Effector CD8-positive, alpha-beta T cell (primary cell): ENCODE measurements around the gene DNAJC22.
"Not testable (repeated sequence)": the region's sequence is repeated elsewhere in the genome, so short reads cannot be mapped to it uniquely, and the experiment has no call there.

ENCODE experiments used
- DNase-seq: peaks from one replicate; lab custom pipeline; 2025; lab: John Stamatoyannopoulos, UW
- total RNA-seq, 4 experiments: gene quantifications; one replicate each; lab custom pipeline; 2026; lab: John Stamatoyannopoulos, UW

DNAJC22 gene
- total RNA-seq: 0 to 0.54 (median 0.18) reads per million in 4 experiments

DNA sequence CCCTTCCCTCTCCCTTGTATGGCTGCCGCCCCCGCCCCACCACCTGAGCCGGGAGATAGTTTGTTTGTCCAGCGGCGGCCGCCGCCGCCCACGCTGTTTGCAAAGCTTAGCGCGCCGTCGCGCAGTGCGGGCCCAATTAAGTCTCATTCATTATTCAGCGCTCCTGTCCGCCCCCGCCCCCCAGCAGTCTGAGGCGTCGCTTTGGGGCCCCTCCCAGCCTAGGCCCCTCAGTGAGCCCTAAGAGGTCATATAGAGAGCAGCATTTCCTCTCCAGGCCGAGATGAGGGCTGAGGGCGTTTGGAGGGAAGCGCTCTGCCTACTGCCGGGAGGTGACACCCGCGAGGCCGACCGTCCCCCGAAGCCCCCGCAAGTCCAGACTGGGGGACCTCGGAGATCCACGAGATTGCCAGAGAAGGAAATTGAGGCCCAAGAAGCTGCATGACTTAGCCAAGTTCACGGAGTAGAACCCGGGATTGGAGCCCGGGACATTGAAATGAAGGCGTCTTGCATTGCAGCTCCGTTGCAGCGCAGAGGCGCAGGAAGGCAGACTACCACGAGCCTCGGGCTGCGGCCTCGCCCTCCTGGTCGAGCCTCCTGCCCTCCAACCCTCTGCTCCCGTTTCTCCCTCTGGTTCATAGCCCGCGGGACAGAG lies at the start of gene DNAJC22:
DNAJC22 (plus strand) TSS at position 230 of the 652 bp plus-strand sequence. CDS start 1,985 bp downstream, outside the sequence.
- DNase-seq: no peak

DNA sequence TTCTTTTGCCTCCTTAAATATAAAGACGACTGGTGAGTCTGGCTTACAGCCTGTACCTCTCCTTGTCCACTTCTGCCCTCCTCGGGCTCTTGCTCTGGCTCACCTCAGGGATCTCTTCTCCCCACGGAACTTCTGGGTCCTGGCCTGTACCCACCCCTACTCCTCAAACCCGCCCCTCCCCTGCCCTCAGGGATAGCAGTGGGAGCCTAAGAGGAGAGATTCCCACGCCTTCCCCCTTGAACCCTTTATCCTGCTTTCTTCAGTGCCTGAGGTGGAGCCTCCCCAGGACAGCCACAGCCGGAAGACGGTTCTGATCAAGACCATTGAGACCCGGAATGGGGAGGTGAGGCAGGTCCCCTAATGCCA lies 49.0 kb upstream of the DNAJC22 start:
- no peak for DNase-seq

DNA sequence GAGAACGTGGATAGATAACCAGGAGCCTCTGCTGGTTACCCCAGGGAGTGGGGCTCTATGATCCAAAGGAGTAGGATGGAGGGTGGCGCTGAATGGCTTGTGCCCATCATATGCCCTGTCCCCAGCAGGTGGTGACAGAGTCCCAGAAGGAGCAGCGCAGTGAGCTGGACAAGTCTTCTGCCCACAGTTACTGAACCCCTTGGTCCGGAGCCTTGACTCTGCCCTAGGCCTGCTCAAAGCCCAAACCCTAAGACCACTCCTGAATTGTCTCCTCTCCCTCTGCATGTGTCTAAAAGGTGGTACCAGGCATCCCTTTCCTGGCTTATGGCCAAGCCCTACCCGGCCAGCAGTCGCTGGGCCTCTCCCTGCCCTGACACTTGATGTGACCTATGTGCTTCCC lies 48.5 kb upstream of the DNAJC22 start:
- DNase-seq: no peak

DNA sequence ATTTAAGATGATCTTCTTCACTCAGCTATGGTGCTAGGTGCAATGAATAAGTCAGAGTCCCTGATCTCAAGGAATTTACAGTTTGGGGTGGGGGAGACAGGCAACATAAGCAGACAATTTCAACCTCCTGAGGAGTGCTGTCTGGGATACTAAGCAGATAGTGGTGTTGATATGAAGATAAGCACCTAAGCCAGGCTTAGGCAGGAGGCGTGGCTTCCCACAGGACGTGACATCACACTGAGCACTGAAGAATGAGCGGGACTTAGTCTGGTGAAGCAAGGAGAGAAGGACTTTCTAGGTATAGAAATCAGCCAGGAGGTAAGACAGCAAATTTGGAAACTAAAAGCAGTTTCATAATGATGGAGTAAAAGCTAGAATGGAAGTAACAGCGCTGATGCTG lies 44.9 kb upstream of the DNAJC22 start:
- no peak for DNase-seq

DNA sequence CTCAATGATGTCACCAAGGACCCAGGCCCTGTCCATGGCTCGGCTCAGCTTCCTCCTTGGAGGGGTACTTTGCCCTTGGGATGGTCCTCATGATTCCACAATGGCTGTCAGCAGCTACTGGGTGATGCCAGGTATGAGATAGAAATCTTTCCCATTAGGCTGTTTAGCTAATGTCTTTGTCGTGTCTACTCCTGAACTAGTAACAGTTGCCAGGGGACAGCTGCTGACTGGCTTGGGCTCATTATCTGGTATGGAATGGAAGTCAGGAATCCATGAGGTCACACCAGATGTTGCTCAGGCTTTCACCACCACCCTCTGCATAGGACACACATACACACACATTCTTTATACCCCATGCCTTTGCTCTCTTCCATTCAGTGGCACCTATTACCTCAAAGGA lies 42.5 kb upstream of the DNAJC22 start:
- no peak for DNase-seq

DNA sequence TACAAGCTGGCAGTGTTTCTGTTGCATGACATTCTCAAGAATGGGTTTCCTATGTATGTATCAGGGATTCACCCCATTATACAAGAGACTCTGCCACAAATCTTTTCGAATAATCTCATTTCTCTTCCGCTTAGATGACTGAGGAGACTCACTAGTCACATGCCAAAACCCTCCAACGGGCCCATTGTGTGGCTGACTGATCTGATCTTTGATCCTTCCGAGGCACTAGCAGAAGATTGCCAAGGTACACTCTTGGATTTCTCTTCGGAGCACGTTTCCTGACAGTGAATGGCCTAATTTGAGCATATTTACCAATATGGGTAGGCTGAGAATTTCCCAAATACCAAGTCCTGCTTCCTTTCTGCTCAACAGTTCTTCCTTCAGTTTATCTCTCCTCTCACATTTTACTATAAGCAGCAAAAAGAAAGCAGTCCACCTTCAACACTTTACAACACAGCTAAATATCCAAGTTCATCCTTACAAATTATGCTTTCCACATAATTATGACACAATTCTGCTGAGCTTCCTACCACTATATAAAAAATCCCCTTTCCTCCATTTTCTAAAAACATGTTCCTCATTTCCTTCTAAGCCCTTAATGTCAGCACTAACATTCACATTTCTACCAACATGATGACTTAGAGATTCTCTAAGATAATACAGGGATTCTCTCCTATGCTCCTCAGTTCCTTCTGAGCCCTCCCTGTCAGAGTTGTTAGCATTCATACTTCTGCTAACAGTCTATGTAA lies 40.8 kb upstream of the DNAJC22 start:
- no peak for DNase-seq

DNA sequence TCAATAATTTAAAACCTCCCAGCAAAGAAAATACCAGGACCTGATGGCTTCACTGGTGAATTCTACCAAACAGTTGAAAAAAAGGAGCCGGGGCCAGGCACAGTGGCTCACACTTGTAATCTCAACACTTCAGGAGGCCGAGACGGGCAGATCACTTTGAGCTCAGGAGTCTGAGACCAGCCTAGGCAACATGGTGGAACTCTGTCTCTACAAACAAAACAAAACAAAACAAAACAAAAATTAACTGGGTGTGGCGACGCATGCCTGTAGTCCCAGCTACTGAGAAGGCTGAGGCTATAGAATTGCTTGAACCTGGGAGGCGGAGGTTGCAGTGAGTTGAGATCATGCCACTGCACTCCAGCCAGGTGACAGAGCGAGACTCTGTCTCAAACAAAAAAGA lies 37.3 kb upstream of the DNAJC22 start:
- DNase-seq: no peak

DNA sequence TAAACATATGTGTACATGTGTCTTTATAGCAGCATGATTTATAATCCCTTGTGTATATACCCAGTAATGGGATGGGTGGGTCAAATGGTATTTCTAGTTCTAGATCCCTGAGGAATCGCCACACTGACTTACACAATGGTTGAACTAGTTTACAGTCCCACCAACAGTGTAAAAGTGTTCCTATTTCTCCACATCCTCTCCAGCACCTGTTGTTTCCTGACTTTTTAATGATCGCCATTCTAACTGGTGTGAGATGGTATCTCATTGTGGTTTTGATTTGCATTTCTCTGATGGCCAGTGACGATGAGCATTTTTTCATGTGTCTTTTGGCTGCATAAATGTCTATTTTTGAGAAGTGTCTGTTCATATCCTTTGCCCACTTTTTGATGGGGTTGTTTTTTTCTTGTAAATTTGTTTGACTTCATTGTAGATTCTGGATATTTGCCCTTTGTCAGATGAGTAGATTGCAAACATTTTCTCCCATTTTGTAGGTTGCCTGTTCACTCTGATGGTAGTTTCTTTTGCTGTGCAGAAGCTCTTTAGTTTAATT lies 36.2 kb upstream of the DNAJC22 start:
- not testable (repeated sequence) for DNase-seq

DNA sequence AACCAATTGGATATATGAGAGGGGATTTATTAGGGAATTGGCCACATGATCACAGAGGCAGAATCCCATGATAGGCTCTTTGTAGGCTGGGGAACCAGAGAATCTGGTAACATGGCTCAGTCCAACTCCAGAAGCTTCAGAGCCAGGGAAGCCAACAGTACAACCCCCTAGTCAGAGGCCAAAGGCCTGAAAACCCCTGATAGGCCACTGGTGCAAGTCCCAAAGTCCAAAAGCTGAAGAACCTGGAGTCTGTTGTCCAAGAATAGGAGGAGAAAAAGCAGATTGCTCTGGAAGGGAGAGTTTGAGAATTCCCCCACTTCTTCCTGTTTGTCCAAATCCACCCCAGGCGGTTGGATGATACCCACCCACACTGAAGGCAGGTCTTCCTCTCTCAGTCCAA lies 31.9 kb upstream of the DNAJC22 start:
- no peak for DNase-seq

DNA sequence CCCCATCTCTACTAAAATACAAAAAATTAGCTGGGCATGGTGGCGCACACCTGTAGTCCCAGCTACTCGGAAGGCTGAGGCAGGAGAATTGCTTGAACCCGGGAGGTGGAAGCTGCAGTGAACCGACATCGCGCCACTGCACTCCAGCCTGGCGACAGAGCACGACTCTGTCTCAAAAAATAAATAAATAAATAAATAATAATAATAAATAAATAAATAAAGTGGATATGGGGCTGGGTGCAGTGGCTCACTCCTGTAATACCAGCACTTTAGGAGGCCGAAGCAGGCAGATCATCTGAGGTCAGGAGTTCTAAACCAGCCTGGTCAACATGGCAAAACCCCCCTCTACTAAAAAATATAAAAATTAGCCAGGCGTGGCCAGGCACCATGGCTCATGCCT lies 29.6 kb upstream of the DNAJC22 start:
- DNase-seq: not testable (repeated sequence)

DNA sequence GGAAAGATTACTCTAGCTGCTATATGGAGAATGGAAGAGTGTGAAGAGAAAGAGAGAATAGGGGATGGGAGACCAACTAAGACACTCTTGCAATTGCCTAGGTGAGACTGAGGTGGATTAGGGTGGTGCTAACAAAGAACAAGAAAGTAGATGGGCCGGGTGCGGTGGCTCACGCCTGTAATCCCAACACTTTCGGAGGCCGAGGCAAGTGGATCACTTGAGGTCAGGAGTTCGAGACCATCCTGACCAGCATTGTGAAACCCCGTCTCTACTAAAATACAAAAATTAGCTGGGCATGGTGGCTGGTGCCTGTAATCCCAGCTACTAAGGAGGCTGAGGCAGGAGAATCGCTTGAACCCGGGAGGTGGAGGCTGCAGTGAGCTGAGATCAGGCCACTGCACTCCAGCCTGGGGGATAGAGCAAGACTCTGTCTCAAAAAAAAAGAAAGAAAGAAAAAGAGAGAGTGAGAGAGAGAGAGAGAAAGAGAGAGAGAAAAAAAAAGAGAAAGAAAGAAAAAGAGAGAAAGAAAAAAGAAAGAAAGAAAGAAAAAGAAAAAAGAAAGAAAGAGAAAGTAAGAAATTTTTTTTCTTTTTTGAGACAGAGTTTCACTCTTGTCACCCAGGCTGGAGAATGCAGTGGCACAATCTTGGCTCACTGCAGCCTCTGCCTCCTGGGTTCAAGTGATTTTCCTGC lies 26.1 kb upstream of the DNAJC22 start:
- not testable (repeated sequence) for DNase-seq

DNA sequence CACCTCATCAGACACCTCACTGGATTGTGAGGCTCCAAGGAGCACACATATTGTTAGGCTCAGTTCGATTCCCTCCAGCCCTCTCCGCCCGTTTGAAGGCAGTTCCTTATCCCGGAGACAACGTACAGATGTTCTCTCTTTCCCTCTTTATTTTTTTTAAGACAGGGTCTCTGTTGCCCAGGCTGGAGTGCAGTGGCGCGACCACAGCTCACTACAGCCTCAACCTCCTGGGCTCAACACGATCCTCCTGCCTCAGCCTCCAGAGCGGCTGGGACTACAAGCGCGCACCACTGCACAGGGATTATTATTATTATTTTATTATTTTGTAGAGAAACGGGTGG lies 24.4 kb upstream of the DNAJC22 start:
- DNase-seq: no peak

DNA sequence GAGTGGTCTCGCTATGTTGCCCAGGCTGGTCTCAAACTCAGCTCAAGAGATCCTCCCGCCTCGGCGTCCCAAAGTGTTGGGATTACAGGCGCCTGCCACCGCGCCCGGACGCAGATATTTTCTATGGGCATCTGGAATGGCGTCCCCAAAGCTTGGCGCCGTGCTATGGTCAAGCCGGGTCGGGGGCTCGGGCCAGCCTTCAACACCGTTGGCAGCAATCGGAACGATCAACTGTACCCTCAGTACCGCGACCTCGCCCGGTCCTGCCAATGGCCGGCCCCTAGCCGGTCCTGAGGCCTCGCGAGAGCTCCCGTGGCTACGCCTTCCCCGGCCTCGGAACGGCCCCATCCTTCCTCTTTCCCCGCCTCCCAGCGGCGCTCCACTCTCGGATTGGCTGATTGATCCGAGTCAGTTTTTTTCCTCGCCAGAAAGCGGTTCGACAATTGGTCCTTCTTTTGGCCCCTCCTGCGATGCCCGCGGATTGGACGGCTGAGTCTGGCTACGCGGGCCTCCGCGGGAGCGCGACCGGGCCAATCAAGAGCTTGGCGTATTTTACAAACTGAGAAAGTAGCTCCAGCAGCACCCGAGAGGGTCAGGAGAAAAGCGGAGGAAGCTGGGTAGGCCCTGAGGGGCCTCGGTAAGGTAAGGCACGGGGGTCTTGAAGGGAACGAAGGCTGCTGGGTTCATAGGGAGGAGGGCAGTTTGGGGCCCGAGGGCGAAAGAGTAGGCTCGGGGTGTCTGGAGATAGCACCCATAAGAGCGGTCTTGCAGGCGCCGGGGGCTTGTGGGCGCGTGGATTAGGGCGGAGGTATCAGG lies 23.8 kb upstream of the DNAJC22 start, which contains the start of gene TROAP:
TROAP (plus strand) TSS at position 548 of the 816 bp plus-strand sequence. CDS start 354 bp downstream, outside the sequence.
- DNase-seq: peak; percentile 96

DNA sequence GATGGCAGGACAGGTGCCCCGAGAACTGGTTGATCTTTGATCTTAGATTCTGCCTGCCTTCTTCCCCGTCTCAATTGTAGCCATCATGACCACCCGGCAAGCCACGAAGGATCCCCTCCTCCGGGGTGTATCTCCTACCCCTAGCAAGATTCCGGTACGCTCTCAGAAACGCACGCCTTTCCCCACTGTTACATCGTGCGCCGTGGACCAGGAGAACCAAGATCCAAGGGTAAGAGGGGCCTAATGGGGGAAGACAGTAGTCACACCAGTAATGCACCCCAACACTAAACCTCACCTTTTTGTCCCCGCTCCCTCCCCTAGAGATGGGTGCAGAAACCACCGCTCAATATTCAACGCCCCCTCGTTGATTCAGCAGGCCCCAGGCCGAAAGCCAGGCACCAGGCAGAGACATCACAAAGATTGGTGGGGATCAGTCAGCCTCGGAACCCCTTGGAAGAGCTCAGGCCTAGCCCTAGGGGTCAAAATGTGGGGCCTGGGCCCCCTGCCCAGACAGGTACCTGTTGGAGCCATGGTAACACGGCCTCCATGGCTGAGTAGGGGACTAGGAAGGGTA lies 23.1 kb upstream of the DNAJC22 start:
- DNase-seq: no peak

DNA sequence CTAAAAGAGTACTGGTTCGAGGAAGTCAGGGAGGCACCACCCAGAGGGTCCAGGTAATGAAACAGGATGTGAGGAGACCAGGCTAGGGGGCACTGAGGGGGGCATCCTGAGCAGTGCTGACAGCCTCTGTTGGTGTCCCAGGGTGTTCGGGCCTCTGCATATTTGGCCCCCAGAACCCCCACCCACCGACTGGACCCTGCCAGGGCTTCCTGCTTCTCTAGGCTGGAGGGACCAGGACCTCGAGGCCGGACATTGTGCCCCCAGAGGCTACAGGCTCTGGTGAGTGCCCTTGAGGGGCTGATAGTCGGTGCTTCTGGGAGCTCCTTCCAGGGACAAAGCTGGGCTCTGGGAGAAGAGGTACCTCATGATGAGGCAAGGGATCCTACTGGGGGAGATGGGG lies 21.1 kb upstream of the DNAJC22 start:
- no peak for DNase-seq

DNA sequence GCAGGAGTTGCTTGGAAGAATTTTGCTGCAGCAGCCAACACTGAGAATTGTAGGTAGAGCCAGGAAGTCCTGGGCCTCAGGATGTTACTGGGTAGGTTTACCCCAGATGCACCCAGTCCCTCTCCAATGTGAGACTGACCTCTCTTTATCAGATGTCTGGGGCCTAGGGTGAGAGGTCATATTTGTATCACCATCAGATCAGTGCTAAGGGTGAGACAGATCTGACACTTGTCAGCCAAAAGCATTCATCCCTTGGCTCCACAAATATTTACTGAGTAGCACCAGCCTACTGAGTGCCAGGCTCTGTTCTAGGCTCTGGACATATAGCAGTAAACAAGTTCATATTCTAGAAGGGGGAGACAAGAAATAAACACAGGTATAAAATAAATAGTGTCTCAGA lies 19.3 kb upstream of the DNAJC22 start:
- DNase-seq: no peak

DNA sequence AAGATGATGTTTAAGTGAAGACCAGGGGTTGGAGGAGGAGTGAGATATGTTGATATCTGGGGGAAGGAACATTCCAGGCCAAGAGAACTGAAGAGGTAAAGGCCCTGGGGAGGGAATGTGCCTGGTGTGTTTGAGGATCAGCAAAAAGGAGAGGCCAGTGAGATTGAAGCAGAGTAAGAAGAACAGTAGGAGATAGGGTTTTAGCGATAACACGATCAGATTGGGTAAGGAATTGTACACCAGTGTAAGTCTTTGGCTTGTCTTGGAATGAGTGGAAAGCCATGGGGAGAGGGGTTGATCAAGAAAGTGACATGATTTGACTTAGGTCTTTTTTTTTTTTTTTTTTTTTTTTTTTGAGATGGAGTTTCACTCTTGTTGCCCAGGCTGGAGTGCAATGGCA lies 18.8 kb upstream of the DNAJC22 start:
- no peak for DNase-seq

DNA sequence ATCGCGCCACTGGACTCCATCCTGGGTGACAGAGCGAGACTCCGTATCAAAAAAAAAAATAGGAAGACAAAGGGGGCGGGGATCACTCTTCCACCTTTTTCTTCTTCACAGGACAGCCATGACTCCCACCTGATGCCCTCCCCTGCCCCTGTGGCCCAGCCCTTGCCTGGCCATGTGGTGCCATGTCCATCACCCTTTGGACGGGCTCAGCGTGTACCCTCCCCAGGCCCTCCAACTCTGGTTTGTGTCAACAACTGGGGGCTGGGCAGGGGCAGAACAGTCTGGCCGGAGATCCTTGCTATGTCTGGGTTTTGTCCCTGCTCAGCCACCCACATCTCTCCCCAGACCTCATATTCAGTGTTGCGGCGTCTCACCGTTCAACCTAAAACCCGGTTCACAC lies 17.9 kb upstream of the DNAJC22 start:
- DNase-seq: no peak

DNA sequence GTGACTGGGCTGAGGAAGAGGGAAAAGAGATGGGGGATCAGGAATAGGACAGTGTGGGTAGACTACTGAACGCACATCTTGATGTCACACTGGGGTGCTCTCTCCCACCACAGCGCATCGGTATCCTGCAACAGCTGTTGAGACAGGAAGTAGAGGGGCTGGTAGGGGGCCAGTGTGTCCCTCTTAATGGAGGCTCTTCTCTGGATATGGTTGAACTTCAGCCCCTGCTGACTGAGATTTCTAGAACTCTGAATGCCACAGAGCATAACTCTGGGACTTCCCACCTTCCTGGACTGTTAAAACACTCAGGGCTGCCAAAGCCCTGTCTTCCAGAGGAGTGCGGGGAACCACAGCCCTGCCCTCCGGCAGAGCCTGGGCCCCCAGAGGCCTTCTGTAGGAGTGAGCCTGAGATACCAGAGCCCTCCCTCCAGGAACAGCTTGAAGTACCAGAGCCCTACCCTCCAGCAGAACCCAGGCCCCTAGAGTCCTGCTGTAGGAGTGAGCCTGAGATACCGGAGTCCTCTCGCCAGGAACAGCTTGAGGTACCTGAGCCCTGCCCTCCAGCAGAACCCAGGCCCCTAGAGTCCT lies 16.6 kb upstream of the DNAJC22 start:
- no peak for DNase-seq

DNA sequence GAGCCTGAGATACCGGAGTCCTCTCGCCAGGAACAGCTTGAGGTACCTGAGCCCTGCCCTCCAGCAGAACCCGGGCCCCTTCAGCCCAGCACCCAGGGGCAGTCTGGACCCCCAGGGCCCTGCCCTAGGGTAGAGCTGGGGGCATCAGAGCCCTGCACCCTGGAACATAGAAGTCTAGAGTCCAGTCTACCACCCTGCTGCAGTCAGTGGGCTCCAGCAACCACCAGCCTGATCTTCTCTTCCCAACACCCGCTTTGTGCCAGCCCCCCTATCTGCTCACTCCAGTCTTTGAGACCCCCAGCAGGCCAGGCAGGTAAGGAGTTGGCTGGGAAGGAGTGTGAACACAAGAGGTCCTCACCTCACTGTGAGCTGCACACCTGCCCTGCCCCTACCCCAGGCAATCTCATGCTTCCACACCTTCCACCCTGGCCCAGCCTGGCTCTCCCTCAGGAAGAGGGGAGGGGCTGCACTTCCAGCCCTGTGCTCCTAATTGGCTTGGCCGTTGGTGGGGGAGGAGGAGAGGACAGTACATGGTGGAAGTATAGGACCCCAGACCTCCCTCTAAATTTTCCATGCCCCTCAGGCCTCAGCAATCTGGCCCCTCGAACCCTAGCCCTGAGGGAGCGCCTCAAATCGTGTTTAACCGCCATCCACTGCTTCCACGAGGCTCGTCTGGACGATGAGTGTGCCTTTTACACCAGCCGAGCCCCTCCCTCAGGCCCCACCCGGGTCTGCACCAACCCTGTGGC lies 15.9 kb upstream of the DNAJC22 start:
- DNase-seq: no peak
